Fibroblast of pulmonary artery (primary cell): ENCODE results near the gene VIPR1.

Experiments
- DNase-seq: peaks from one replicate; pipeline ENCODE4 v3.0.0-alpha.2; 2010; ENCODE audit warnings: low read depth
- H3K4me3 ChIP-seq: replicated peaks from 2 replicates; pipeline ENCODE4 v1.5.1; 2011; ENCODE audit warnings: low read depth, mild to moderate bottlenecking, control low read depth, low read length, moderate library complexity
- TF ChIP-seq, protein P1 (sequence below): IDR thresholded peaks from 2 replicates; pipeline ENCODE4 v1.5.1; 2011; ENCODE audit warnings: mild to moderate bottlenecking, control low read depth, low read length, inconsistent platforms; ENCODE audit errors: missing control alignments

The VIPR1 gene

DNA sequence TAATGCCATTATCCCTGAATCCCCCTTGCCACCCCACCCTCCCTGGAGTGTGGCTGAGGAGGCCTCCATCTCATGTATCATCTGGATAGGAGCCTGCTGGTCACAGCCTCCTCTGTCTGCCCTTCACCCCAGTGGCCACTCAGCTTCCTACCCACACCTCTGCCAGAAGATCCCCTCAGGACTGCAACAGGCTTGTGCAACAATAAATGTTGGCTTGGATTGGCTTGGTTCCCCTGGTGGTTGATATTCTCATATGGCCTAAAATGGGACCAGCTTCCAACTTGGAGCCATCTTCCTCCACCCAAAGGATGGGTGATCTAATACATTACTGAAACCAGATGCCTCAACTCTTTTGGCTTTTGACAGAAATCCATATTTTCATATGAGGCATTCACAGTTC lies 34.9 kb downstream of the VIPR1 start:
- peak; percentile 17 for DNase-seq
- TF ChIP-seq, protein P1, sequence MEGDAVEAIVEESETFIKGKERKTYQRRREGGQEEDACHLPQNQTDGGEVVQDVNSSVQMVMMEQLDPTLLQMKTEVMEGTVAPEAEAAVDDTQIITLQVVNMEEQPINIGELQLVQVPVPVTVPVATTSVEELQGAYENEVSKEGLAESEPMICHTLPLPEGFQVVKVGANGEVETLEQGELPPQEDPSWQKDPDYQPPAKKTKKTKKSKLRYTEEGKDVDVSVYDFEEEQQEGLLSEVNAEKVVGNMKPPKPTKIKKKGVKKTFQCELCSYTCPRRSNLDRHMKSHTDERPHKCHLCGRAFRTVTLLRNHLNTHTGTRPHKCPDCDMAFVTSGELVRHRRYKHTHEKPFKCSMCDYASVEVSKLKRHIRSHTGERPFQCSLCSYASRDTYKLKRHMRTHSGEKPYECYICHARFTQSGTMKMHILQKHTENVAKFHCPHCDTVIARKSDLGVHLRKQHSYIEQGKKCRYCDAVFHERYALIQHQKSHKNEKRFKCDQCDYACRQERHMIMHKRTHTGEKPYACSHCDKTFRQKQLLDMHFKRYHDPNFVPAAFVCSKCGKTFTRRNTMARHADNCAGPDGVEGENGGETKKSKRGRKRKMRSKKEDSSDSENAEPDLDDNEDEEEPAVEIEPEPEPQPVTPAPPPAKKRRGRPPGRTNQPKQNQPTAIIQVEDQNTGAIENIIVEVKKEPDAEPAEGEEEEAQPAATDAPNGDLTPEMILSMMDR, result peak; percentile 1
- no peak overlapping the region for H3K4me3 ChIP-seq

DNA sequence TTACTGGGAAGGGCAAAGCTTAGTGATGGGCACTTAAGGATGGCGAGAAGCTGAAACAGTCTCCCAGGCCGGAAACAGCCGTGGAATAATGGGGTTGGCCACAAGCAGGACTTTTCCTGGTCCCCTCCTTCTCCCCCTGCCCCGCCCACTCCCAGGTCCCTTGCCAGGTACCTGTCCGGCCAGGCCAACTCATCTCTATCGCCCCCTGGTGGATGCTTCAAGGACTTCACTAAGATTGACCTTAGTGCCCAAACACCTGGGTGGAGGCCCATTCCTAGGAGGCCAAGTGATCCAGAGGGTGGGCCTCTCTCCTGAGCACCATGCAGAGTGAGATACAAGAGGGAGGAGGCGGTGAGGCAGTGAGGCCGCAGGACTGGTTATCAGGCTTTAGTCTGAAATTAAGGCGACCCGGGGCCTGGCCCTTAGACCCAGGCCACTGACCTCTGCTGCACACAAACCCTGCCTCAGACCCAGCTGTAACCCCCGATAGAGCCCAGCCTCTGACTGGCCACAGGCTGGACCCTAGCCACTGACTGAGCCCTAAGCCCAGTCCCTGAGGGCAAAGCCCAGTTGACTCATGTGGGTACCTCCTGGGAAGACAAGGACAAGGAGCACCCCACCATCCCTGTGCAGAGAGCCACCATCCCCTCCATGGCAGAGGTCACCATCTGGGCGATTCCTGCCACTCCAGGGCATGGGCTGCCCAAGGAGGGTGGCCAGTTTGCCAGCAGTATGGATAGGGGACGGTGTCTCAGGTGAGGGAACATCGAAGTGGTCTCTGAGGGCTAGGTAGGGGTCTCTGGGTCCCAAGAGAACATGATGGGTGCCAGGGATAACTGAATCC lies 37.6 kb downstream of the VIPR1 start:
- DNase-seq, result peak; percentile 40
- H3K4me3 ChIP-seq, result no peak overlapping the region
- TF ChIP-seq, protein P1, result peak; percentile 69

DNA sequence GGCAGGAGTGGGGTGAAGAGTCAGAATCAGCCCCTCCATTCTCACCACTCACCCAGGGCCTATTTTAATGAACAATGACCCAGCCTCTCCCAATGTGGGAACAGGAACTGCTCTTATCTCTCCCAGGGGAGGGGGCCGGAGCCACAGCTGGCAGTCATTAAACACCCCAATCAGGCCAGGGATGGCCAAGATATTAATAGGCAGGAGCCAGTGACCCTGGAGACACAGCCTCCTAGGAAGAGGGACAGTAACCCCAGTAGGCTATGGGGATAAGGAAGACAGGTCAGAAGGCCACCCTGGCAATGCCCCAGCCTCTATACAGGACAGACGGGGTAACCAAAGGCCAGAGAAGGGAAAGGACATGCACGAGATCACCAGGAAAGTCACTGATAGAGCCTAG lies 38.6 kb downstream of the VIPR1 start:
- TF ChIP-seq, protein P1, result no peak
- no peak overlapping the region for H3K4me3 ChIP-seq
- no peak for DNase-seq

DNA sequence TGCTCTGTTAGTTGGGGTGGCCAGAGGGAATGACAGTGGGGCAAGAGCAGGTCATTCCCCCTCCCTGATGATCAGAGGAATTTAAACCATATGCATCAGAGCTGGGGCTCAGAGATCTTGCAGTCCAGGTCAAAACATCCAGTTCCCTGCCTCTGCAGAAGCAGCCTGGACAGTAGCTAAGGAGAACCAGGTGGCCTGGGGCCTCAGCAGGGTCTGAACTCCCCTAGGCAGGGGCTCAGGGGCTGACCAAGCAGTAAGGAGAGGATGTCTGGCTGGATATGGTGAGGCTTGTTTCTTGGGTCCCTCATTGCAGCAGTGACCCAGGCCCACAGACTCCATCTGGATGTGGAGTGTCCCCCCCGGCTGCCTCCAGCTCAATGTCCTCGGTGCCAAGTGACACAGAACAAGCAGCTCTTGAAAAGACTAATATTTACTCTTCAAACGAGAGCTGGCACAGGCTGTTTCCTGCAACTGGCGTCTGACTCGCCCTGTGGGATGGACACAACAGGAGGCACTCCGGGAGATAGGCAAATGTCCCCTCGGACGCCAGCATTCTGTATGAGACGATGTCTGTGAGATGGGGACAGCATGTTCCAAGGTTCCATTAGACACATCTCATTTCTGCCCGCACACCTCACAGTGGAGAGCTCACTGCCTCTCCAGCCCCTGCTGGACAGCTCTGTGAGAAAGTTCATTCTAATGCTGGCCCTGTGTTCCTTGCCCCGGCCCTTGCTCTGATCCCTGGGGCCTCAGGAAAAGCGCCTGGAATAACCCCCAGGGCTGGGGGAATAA lies 42.2 kb downstream of the VIPR1 start:
- TF ChIP-seq, protein P1, result peak; percentile 28
- DNase-seq, result peak; percentile 14

DNA sequence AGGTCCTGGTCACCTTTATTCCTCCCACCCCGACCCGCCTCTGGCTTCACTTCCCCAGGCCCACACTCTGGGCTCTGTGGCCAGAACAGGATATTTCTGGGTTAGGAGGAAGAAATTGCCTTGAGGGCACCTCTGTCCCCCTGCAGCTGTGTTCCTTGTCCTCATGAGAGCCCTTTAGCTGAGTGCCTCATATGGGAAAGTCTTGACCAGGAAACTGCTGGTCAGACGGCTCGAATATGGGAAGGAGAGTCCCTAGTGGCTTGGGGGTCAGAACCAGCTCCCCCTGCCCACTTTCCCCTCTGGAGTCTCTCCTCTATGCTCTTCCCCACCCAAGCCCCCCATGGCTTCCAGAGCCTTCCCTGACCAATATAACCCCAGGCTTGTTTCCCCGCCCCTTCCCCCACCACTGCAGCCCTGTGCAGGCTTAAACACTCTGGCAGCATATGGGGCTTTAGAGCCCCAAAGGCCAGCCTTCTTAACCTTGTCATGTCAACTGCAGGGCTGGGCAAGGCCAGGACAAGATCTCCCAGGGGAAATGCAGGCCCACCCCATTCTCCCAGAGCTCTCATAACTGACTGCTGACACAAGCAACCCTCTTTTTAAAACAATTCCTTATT lies 42.9 kb downstream of the VIPR1 start:
- TF ChIP-seq, protein P1, result no peak
- no peak overlapping the region for H3K4me3 ChIP-seq
- no peak for DNase-seq

More for the DNA sequence above, 42.2 kb downstream of the VIPR1 start:
- no peak overlapping the region for H3K4me3 ChIP-seq

DNA sequence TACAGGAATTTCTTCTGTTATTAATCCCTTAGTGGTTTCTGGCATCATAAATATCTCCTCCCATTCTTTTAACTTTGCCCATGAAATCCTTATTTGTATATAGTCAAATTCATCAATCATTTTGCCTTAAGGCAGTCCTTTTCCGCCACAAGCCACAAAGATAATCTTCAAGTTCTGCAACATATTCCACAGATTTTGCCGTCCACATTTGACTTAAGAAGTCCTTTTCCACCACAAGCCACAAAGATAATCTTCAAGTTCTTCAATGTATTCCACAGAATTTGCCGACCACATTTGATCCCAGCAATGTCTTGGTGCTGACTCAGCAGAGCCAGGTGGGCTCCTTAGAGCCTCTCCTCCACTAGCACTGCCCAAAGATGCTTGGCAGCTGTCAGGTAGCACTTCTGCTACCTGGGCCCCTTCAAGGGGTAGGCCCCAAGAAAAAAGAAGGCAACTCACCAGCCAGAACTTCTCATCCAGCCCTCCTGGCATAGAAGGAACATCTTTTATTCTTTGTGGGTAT lies 44.3 kb downstream of the VIPR1 start:
- TF ChIP-seq, protein P1, result no peak
- DNase-seq, result no peak
- H3K4me3 ChIP-seq, result no peak overlapping the region
